Astrocyte (in vitro differentiated cells and primary cell): ENCODE data around the gene KLHL5. TPM values are rescaled to one million over a fixed set of nuclear protein-coding genes. Genes with fewer than 3 reads are reported as not detected.

Experiments
- DNase-seq: peaks from one replicate; pipeline ENCODE4 v3.0.0-alpha.2; 2010; ENCODE audit warnings: low read depth
- FAIRE-seq: peaks from 2 replicates; lab custom pipeline; 2011; peaks lifted over from hg19 to GRCh38; lab: Jason Lieb, UNC
- H2AFZ ChIP-seq: 2 replicates; pipeline ENCODE4 v1.6.0; 2012; ENCODE audit warnings: low read depth, low read length, inconsistent platforms
- H3K27ac ChIP-seq: 2 replicates; pipeline ENCODE4 v1.5.1; 2011; ENCODE audit warnings: low read depth, low read length, inconsistent platforms
- H3K27me3 ChIP-seq: 2 replicates; pipeline ENCODE4 v1.6.0; 2011; ENCODE audit warnings: low read length, inconsistent platforms; ENCODE audit not compliant: insufficient read depth
- H3K36me3 ChIP-seq: 2 replicates; pipeline ENCODE4 v1.5.1; 2011; ENCODE audit warnings: low read length, inconsistent platforms; ENCODE audit not compliant: insufficient read depth
- H3K4me1 ChIP-seq: 2 replicates; pipeline ENCODE4 v1.5.1; 2011; ENCODE audit warnings: low read length, inconsistent platforms; ENCODE audit not compliant: insufficient read depth
- H3K4me2 ChIP-seq: 2 replicates; pipeline ENCODE4 v1.6.0; 2012; ENCODE audit warnings: low read length, inconsistent platforms
- H3K4me3 ChIP-seq: 2 replicates; pipeline ENCODE4 v1.5.1; 2011; ENCODE audit warnings: low read depth, mild to moderate bottlenecking, low read length, inconsistent platforms; ENCODE audit not compliant: insufficient read depth
- H3K79me2 ChIP-seq: 2 replicates; pipeline ENCODE4 v1.6.0; 2012; ENCODE audit warnings: mild to moderate bottlenecking, low read length, inconsistent platforms; ENCODE audit not compliant: insufficient read depth
- H3K9ac ChIP-seq: 2 replicates; pipeline ENCODE4 v1.6.0; 2012; ENCODE audit warnings: mild to moderate bottlenecking, low read length, inconsistent platforms
- H3K9me3 ChIP-seq: 2 replicates; pipeline ENCODE4 v1.5.1; 2012; ENCODE audit warnings: low read depth, mild to moderate bottlenecking, low read length, inconsistent platforms; ENCODE audit not compliant: insufficient read depth
- H4K20me1 ChIP-seq: 2 replicates; pipeline ENCODE4 v1.6.0; 2012; ENCODE audit warnings: low read length, inconsistent platforms; ENCODE audit not compliant: insufficient read depth
- H3K27ac Mint-ChIP-seq: one replicate; pipeline ENCODE4 v1.8.0; 2021; ENCODE audit warnings: mild to moderate bottlenecking, mixed read lengths; ENCODE audit not compliant: unreplicated experiment
- H3K27me3 Mint-ChIP-seq: one replicate; pipeline ENCODE4 v1.8.0; 2021; ENCODE audit warnings: low read depth, mixed read lengths; ENCODE audit not compliant: unreplicated experiment
- H3K36me3 Mint-ChIP-seq: one replicate; pipeline ENCODE4 v1.8.0; 2021; ENCODE audit warnings: low read depth, mixed read lengths; ENCODE audit not compliant: unreplicated experiment
- H3K4me1 Mint-ChIP-seq: one replicate; pipeline ENCODE4 v1.8.0; 2021; ENCODE audit warnings: low read depth, mixed read lengths; ENCODE audit not compliant: unreplicated experiment
- H3K4me3 Mint-ChIP-seq: one replicate; pipeline ENCODE4 v1.8.0; 2021; ENCODE audit warnings: mild to moderate bottlenecking, moderate library complexity, mixed read lengths; ENCODE audit not compliant: unreplicated experiment
- H3K9me3 Mint-ChIP-seq: one replicate; pipeline ENCODE4 v1.8.0; 2021; ENCODE audit warnings: mild to moderate bottlenecking, mixed read lengths; ENCODE audit not compliant: unreplicated experiment
- CTCF ChIP-seq: IDR thresholded peaks from 2 replicates; pipeline ENCODE4 v1.5.1; 2011; ENCODE audit warnings: low read depth, mild to moderate bottlenecking, inconsistent platforms, low read length, moderate library complexity; ENCODE audit not compliant: insufficient read depth
- EZH2 ChIP-seq: IDR thresholded peaks from 2 replicates; pipeline ENCODE4 v1.6.1; 2012; ENCODE audit warnings: mild to moderate bottlenecking, low read length, inconsistent platforms; ENCODE audit not compliant: insufficient read depth
- total RNA-seq: library from RNA; stranded (reverse); gene quantifications from 2 replicates; pipeline ENCODE4 v1.2.1, GENCODE V29; 2021

The KLHL5 gene
- total RNA-seq, 1 donor from 2014 or later: 67.5 TPM

- H3K9me3 ChIP-seq: no peaks in the 10 kb centered on the region
- TF ChIP-seq EZH2: no peak
- TF ChIP-seq CTCF: no peak
- peak overlapping the region; percentile 91 for H3K27ac ChIP-seq
- H3K4me2 ChIP-seq: peak overlapping the region; percentile 86
- H3K4me1 Mint-ChIP-seq: peaks cover 38% of the 10 kb centered on the region
- peak overlapping the region; percentile 78 for H3K4me3 ChIP-seq
- no peaks in the 10 kb centered on the region for H3K27me3 Mint-ChIP-seq
- no peaks in the 10 kb centered on the region for H3K36me3 ChIP-seq
- peak overlapping the region; percentile 97 for H3K4me3 Mint-ChIP-seq
- H3K9ac ChIP-seq: peak overlapping the region; percentile 93
- H3K27me3 ChIP-seq: no peaks in the 10 kb centered on the region
- H3K27ac Mint-ChIP-seq: peak overlapping the region; percentile 56
- H3K79me2 ChIP-seq: peaks cover 51% of the 10 kb centered on the region
- H3K9me3 Mint-ChIP-seq: no peaks in the 10 kb centered on the region
- peaks cover 30% of the 10 kb centered on the region for H4K20me1 ChIP-seq
- H3K4me1 ChIP-seq: peaks cover 17% of the 10 kb centered on the region
- FAIRE-seq: no peak
- no peak overlapping the region for H2AFZ ChIP-seq
- no peak for DNase-seq
- peaks cover 4% of the 10 kb centered on the region for H3K36me3 Mint-ChIP-seq
These were observed 16.2 kb upstream of the KLHL5 start for GRCh38 chr4:39045827-39046221.

DNA sequence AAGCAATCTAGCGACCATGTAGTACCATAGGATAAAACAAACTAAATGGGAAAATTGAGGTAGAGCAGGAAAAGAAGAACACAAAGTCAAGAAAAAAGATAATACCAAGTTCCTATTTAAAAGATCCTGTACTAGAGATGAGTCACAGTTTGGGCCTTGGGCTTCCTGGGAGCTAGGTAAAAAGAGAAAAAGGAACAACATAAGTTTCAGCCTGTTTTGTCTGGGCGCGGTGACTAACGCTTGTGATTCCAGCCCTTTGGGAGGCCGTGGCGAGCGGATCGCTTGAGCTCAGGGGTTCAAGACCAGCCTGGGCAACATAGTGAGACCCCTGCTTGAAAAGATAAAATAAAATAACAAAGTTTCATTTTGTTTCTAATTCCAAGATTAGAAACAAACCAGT is 15.8 kb upstream of the KLHL5 start:
- Histone ChIP-seq H3K4me2 (peak overlapping the region; percentile 86), H3K9me3 (no peaks in the 10 kb centered on the region), H3K27ac (peak overlapping the region; percentile 91), H3K79me2 (peaks cover 55% of the 10 kb centered on the region), H3K4me3 (peak overlapping the region; percentile 78), H2AFZ (no peak overlapping the region), H3K27me3 (no peaks in the 10 kb centered on the region), H3K36me3 (no peaks in the 10 kb centered on the region), H3K4me1 (peaks cover 17% of the 10 kb centered on the region), H3K9ac (peak overlapping the region; percentile 93), H4K20me1 (peaks cover 32% of the 10 kb centered on the region)
- Mint-ChIP-seq H3K4me1 (peaks cover 38% of the 10 kb centered on the region), H3K27ac (peak overlapping the region; percentile 56), H3K9me3 (no peaks in the 10 kb centered on the region), H3K36me3 (peaks cover 4% of the 10 kb centered on the region), H3K27me3 (no peaks in the 10 kb centered on the region), H3K4me3 (peak overlapping the region; percentile 97)
- peak; percentile 55 for DNase-seq
- TF ChIP-seq EZH2 (no peak), CTCF (no peak)
- peak; percentile 17 for FAIRE-seq

GRCh38 chr4:39047681-39048080 is 14.4 kb upstream of the KLHL5 start:
- no peak for TF ChIP-seq CTCF
- no peak for TF ChIP-seq EZH2
- H3K4me1 Mint-ChIP-seq: peaks cover 33% of the 10 kb centered on the region
- Histone ChIP-seq H3K79me2 (peaks cover 70% of the 10 kb centered on the region), H2AFZ (no peak overlapping the region), H4K20me1 (peaks cover 45% of the 10 kb centered on the region), H3K27me3 (no peaks in the 10 kb centered on the region), H3K4me1 (peaks cover 12% of the 10 kb centered on the region), H3K4me2 (peak overlapping the region; percentile 86), H3K4me3 (no peak overlapping the region), H3K9me3 (no peaks in the 10 kb centered on the region), H3K9ac (no peak overlapping the region), H3K36me3 (no peaks in the 10 kb centered on the region), H3K27ac (no peak overlapping the region)
- H3K27ac Mint-ChIP-seq: no peak overlapping the region
- no peak for DNase-seq
- H3K9me3 Mint-ChIP-seq: no peaks in the 10 kb centered on the region
- H3K4me3 Mint-ChIP-seq: peak overlapping the region; percentile 97
- peaks cover 4% of the 10 kb centered on the region for H3K36me3 Mint-ChIP-seq
- FAIRE-seq: no peak
- H3K27me3 Mint-ChIP-seq: no peaks in the 10 kb centered on the region
